DND-41 (cell line): ENCODE measurements around the gene GRID2IP.
"Not testable (repeated sequence)": the region's sequence is repeated elsewhere in the genome, so short reads cannot be mapped to it uniquely, and the experiment has no call there.

Source experiments
- ATAC-seq: fragments of 200-7000 bp; cut with Tn5 transposase; 3 replicates; pipeline ENCODE4 v1.9.1; 2021; ENCODE audit warnings: low read depth; ENCODE audit not compliant: insufficient read depth
- DNase-seq: peaks from one replicate; pipeline ENCODE4 v3.0.0-alpha.2; 2020
- H2AFZ ChIP-seq: 2 replicates; pipeline ENCODE4 v1.6.0; 2012; ENCODE audit warnings: low read depth, low read length
- H3K27ac ChIP-seq: 2 replicates; pipeline ENCODE4 v1.5.1; 2012; ENCODE audit warnings: low read length, inconsistent platforms
- H3K27me3 ChIP-seq: fragments of 200-600 bp; sonication (generic); 2 replicates; pipeline ENCODE4 v1.6.0; 2012; ENCODE audit warnings: low read length, mild to moderate bottlenecking, inconsistent platforms; ENCODE audit not compliant: insufficient read depth, poor library complexity
- H3K36me3 ChIP-seq: 2 replicates; pipeline ENCODE4 v1.5.1; 2012; ENCODE audit warnings: low read length, inconsistent platforms; ENCODE audit not compliant: insufficient read depth
- H3K4me1 ChIP-seq: 2 replicates; pipeline ENCODE4 v1.5.1; 2012; ENCODE audit warnings: mild to moderate bottlenecking, low read length; ENCODE audit not compliant: insufficient read depth
- H3K4me2 ChIP-seq: 2 replicates; pipeline ENCODE4 v1.6.0; 2012; ENCODE audit warnings: mild to moderate bottlenecking, moderate library complexity, low read length, inconsistent platforms; ENCODE audit not compliant: insufficient read depth
- H3K4me3 ChIP-seq, 2 experiments: fragments of 200-600 bp in 1 of 2; shearing (Covaris generic) in 1 of 2; 2 replicates each; pipeline ENCODE4 v1.5.1; 2012 to 2016; ENCODE audit warnings: inconsistent platforms in 2 of 2, low read length in 2 of 2, mild to moderate bottlenecking in 2 of 2, low read depth in 1 of 2, moderate library complexity in 1 of 2
- H3K79me2 ChIP-seq: 2 replicates; pipeline ENCODE4 v1.6.0; 2012; ENCODE audit warnings: low read length, inconsistent platforms; ENCODE audit not compliant: insufficient read depth
- H3K9ac ChIP-seq: 2 replicates; pipeline ENCODE4 v1.6.0; 2012; ENCODE audit warnings: low read depth, mild to moderate bottlenecking, inconsistent platforms, low read length, moderate library complexity
- H3K9me3 ChIP-seq: 2 replicates; pipeline ENCODE4 v1.5.1; 2012; ENCODE audit warnings: low read length, moderate library complexity, mild to moderate bottlenecking, inconsistent platforms; ENCODE audit not compliant: insufficient read depth, severe bottlenecking
- H4K20me1 ChIP-seq: 2 replicates; pipeline ENCODE4 v1.6.0; 2012; ENCODE audit warnings: low read length; ENCODE audit not compliant: insufficient read depth
- EZH2 ChIP-seq: IDR thresholded peaks from 3 replicates; pipeline ENCODE4 v1.6.1; 2012; ENCODE audit warnings: borderline replicate concordance, low read depth, mild to moderate bottlenecking, moderate library complexity, low read length, inconsistent platforms; ENCODE audit not compliant: severe bottlenecking
- TF ChIP-seq, protein P1 (sequence below): IDR thresholded peaks from 2 replicates; pipeline ENCODE4 v1.5.1; 2012; ENCODE audit warnings: borderline replicate concordance, low read length, moderate library complexity, mild to moderate bottlenecking; ENCODE audit not compliant: poor library complexity, severe bottlenecking; ENCODE audit errors: extremely low read depth

Gene GRID2IP

DNA sequence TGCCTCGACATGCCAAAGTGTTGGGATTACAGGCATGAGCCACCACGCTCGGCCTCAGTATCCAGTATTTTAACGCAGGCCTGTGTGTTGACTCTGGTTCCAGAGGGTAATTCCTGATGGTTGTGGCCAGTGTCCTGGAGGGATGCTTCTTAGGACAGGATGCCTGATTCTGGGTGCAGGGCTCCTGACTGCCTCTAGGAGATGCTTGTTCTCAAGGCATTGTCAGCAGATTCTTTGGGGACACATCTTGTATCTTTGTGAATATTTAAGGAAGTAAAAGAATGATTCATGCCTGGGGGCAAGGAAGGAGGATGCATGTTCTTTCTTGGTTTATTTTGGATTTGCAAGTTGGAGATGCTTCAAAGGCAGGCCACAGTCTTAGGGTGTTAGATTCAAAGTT is 28.2 kb upstream of the GRID2IP start:
- DNase-seq, result no peak
- Histone ChIP-seq H3K9ac (no peak overlapping the region), H3K9me3 (no peaks in the 10 kb centered on the region), H3K27me3 (no peaks in the 10 kb centered on the region), H3K4me3 (no peak overlapping the region), H3K4me1 (peaks cover 34% of the 10 kb centered on the region), H3K79me2 (peaks cover 21% of the 10 kb centered on the region), H3K27ac (no peak overlapping the region), H3K4me2 (peak overlapping the region; percentile 12; the same call in 1 of the 2 replicates), H2AFZ (no peak overlapping the region), H3K36me3 (peaks cover 54% of the 10 kb centered on the region), H4K20me1 (no peaks in the 10 kb centered on the region)
- TF ChIP-seq EZH2, result no peak
- TF ChIP-seq, protein P1, sequence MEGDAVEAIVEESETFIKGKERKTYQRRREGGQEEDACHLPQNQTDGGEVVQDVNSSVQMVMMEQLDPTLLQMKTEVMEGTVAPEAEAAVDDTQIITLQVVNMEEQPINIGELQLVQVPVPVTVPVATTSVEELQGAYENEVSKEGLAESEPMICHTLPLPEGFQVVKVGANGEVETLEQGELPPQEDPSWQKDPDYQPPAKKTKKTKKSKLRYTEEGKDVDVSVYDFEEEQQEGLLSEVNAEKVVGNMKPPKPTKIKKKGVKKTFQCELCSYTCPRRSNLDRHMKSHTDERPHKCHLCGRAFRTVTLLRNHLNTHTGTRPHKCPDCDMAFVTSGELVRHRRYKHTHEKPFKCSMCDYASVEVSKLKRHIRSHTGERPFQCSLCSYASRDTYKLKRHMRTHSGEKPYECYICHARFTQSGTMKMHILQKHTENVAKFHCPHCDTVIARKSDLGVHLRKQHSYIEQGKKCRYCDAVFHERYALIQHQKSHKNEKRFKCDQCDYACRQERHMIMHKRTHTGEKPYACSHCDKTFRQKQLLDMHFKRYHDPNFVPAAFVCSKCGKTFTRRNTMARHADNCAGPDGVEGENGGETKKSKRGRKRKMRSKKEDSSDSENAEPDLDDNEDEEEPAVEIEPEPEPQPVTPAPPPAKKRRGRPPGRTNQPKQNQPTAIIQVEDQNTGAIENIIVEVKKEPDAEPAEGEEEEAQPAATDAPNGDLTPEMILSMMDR, result peak; percentile 27
- ATAC-seq, result no peak

DNA sequence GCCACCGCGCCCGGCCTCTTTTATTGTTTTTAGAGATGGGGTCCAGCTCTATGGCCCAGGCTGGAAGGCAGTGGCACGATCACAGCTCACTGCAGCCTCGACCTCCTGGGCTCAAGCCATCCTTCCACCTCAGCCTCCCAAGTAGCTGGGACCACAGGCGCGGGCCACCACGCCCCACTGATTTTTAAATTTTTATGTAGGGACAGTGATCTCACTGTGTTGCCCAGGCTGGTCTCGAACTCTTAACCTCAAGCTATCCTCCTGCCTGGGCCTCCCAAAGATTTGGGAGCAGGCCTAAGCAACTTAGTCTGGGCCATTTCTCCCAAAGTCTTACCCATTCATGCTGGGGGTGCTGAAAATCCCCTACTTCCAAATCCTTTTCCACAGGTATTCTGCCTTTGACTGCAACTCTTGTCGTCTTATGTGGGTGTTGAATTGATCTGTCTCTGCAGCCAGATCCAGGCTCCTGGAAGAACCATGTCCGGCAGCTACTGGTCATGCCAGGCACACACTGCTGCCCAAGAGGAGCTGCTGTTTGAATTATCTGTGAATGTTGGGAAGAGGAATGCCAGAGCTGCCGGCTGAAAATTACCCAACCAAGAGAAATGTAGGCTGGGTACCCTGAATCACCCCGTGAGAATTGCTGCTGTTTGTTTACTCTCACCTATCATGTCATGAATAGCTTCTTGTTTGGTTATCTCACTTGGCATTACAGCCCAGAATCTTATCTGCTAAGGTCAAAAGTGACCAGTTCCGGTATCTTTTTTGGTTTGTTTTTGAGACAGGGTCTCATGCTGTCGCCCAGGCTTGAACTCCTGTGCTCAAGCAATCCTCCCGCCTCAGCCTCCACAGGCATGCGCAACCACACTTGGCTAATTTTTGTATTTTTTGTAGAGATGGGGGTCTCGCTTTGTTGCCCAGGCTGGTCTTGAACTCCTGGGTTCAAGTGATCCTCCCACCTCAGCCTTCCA is 27.1 kb upstream of the GRID2IP start:
- Histone ChIP-seq H3K4me2 (peak overlapping the region; percentile 67), H3K9ac (peak overlapping the region; percentile 96), H3K79me2 (peaks cover 21% of the 10 kb centered on the region), H4K20me1 (no peaks in the 10 kb centered on the region), H2AFZ (peak overlapping the region; percentile 96; the same call in 1 of the 2 replicates), H3K4me1 (peaks cover 34% of the 10 kb centered on the region), H3K4me3 (peak overlapping the region; percentile 93 to 100; a peak in 3 of 4 replicates), H3K9me3 (no peaks in the 10 kb centered on the region), H3K36me3 (peaks cover 44% of the 10 kb centered on the region), H3K27me3 (no peaks in the 10 kb centered on the region), H3K27ac (peak overlapping the region; percentile 94)
- DNase-seq, result no peak
- TF ChIP-seq EZH2, result no peak
- TF ChIP-seq, protein P1, result no peak
- ATAC-seq, result no peak

DNA sequence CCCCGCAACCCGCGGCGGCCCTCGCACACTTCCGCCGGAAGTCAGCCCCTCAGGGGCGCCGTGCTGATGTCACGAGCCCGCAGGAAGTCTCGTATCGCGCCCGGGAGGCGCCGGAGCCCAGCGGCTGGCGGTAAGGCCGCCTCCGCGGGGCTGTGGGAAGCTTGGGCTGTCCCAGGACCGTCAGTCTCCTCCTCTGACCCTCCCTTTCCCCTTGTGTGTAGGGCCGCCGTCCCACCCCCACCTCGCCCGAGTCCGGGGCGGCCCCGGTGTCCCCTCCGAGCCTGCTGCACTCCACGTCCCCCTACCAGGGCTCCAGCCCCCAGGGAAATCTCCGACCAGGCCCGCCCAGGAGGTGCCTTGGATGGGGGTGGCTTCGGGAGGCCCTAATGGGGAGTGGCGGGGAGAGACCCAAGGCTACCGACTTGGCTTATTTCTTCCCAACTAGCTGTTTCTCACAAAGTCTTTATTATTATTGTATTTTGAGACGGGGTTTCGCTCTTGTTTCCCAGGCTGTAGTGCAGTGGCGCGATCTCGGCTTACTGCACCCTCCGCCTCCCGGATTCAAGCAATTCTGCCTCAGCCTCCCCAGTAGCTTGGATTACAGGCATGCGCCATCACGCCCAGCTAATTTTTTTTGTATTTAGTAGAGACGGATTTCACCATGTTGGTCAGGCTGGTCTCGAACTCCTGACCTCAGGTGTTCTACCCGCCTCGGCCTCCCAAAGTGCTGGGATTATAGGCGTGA is 26.3 kb upstream of the GRID2IP start, which contains the start of gene ZDHHC4:
Gene ZDHHC4, plus strand, starts transcription at position 86 of the 745 bp plus-strand sequence. CDS start 3,108 bp downstream, outside the sequence.
- peak; percentile 94 for ATAC-seq
- no peaks in the 10 kb centered on the region for H4K20me1 ChIP-seq
- peak within 1 kb of the TSS; percentile 67 for H3K4me2 ChIP-seq
- H3K79me2 ChIP-seq, result peaks cover 21% of the 10 kb centered on the region
- no peaks in the 10 kb centered on the region for H3K9me3 ChIP-seq
- H3K27me3 ChIP-seq, result no peaks in the 10 kb centered on the region
- TF ChIP-seq, protein P1, result no peak
- TF ChIP-seq EZH2, result no peak
- H3K9ac ChIP-seq, result peak within 1 kb of the TSS; percentile 96
- H3K36me3 ChIP-seq, result peaks cover 35% of the 10 kb centered on the region
- peaks cover 34% of the 10 kb centered on the region for H3K4me1 ChIP-seq
- peak; percentile 91 for DNase-seq
- H2AFZ ChIP-seq, result peak within 1 kb of the TSS; percentile 96
- peak within 1 kb of the TSS; percentile 93 to 100 for H3K4me3 ChIP-seq
- peak within 1 kb of the TSS; percentile 94 for H3K27ac ChIP-seq

DNA sequence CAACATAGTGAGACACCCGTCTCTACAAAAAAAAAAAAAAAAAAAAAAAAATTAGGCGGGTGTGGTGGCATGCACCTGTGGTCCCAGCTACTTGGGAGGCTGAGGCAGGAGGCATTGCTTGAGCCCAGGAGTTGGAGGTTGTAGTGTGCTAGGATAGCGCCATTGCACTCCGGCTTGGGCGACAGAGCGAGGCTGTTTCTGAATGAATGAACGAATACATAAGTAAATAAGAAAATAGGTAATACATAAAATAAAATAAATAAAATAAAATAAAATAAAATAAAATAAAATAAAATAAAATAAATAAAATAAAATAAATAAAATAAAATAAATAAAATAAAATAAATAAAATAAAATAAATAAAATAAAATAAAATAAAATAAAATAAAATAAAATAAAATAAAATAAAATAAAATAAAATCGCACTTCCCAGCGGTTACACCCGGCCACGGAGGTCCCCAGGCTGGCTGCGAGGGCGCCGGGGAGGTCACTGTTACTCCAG is 25.7 kb upstream of the GRID2IP start:
- H2AFZ ChIP-seq, result peak overlapping the region; percentile 96
- ATAC-seq, H4K20me1 ChIP-seq, H3K27me3 ChIP-seq, H3K9me3 ChIP-seq: not testable (repeated sequence)
- peaks cover 30% of the 10 kb centered on the region for H3K36me3 ChIP-seq
- H3K4me1 ChIP-seq, result peaks cover 34% of the 10 kb centered on the region
- peak overlapping the region; percentile 67 for H3K4me2 ChIP-seq
- H3K9ac ChIP-seq, result peak overlapping the region; percentile 96
- peak overlapping the region; percentile 93 to 100; a peak in 3 of 4 replicates for H3K4me3 ChIP-seq
- peak overlapping the region; percentile 94; the same call in 1 of the 2 replicates for H3K27ac ChIP-seq
- DNase-seq, result peak; percentile 38
- H3K79me2 ChIP-seq, result peaks cover 21% of the 10 kb centered on the region
